Mucosa of gallbladder (tissue), 1 donor: ENCODE data around the gene FAM3A. TPM values are rescaled to one million over a fixed set of nuclear protein-coding genes. Genes with fewer than 3 reads are reported as not detected.

Source experiments
- DNase-seq: peaks from one replicate; pipeline ENCODE4 v3.0.0-alpha.2; 2020; ENCODE audit warnings: low spot score
- total RNA-seq: library from RNA; stranded (reverse); gene quantifications from one replicate; pipeline ENCODE4 v1.2.1, GENCODE V29; 2021
- donor health status: DM: no; HTN: no; CAD: no.

Gene FAM3A
- total RNA-seq, 1 donor from 2014 or later, result 75.3 TPM

- no peak for DNase-seq
These were observed 56.2 kb downstream of the FAM3A start for GRCh38 chrX:154459832-154460231.

GRCh38 chrX:154458954-154459778 is 56.9 kb downstream of the FAM3A start:
- no peak for DNase-seq

GRCh38 chrX:154458116-154458953 is 57.7 kb downstream of the FAM3A start, which contains the start of gene PLXNA3:
Gene PLXNA3 (plus strand): TSS chrX:154458281. CDS start chrX:154460184, 1,903 bp downstream.
- DNase-seq, result no peak

- DNase-seq, result no peak
These were observed 58.4 kb downstream of the FAM3A start for GRCh38 chrX:154457491-154458115.

Other genes starting within 250 kb of the FAM3A start
- gene TEX28, start 221.1 kb downstream of the FAM3A start, total RNA-seq, result not detected
- gene TKTL1, start 220.4 kb downstream of the FAM3A start, total RNA-seq, result not detected
- gene FLNA, start 141.6 kb downstream of the FAM3A start, total RNA-seq, result 2,367 TPM
- gene EMD, start 136.9 kb downstream of the FAM3A start, total RNA-seq, result 62.6 TPM
- gene RPL10, start 117.9 kb downstream of the FAM3A start, total RNA-seq, result 1,937 TPM
- gene DNASE1L1, start 107.0 kb downstream of the FAM3A start, total RNA-seq, result 28.2 TPM
- gene TAFAZZIN, start 104.7 kb downstream of the FAM3A start, total RNA-seq, result 49.8 TPM
- 108 TPM for gene ATP6AP1, start 87.6 kb downstream of the FAM3A start, total RNA-seq
- gene GDI1, start 79.1 kb downstream of the FAM3A start, total RNA-seq, result 157 TPM
- 71.3 TPM for gene FAM50A, start 72.1 kb downstream of the FAM3A start, total RNA-seq
- gene PLXNA3, start 58.0 kb downstream of the FAM3A start, total RNA-seq, result 75.6 TPM
- 26.3 TPM for gene LAGE3, start 37.0 kb downstream of the FAM3A start, total RNA-seq
- 38.2 TPM for gene UBL4A, start 29.6 kb downstream of the FAM3A start, total RNA-seq
- 32.2 TPM for gene SLC10A3, start 25.6 kb downstream of the FAM3A start, total RNA-seq
- gene G6PD, start 30.6 kb upstream of the FAM3A start, total RNA-seq, result 119 TPM
- 31.2 TPM for gene IKBKG, start 31.4 kb upstream of the FAM3A start, total RNA-seq
- gene CTAG1A, start 68.9 kb upstream of the FAM3A start, total RNA-seq, result not detected
- not detected for gene CTAG1B, start 103.0 kb upstream of the FAM3A start, total RNA-seq
- not detected for gene CTAG2, start 137.3 kb upstream of the FAM3A start, total RNA-seq
- 4.6 TPM for gene GAB3, start 234.8 kb upstream of the FAM3A start, total RNA-seq
- 26.9 TPM for gene DKC1, start 246.6 kb upstream of the FAM3A start, total RNA-seq